A549 (cell line): ENCODE measurements around the gene CHST11.

Experiments used
- CHD2 ChIP-seq: fragments of 150-350 bp; IDR thresholded peaks from 2 replicates; pipeline ENCODE4 v1.6.1; 2014; ENCODE audit warnings: low read length; ENCODE audit not compliant: partially characterized antibody
- GATA3 ChIP-seq: IDR thresholded peaks from 2 replicates; pipeline ENCODE4 v1.6.1; 2012; ENCODE audit warnings: borderline replicate concordance
- HOXA7 ChIP-seq: fragments of 250-450 bp; sonication (Bioruptor Pico); IDR thresholded peaks from 2 replicates; pipeline ENCODE4 v1.5.0; 2020; ENCODE audit warnings: mild to moderate bottlenecking, moderate library complexity
- JUNB ChIP-seq: fragments of >200 bp; sonication (Bioruptor Twin); formaldehyde crosslinking; IDR thresholded peaks from 2 replicates; pipeline ENCODE4 v1.6.1; 2016
- KDM1A ChIP-seq: fragments of 200-600 bp; sonication (generic); IDR thresholded peaks from 2 replicates; pipeline ENCODE4 v1.6.1; 2016; ENCODE audit warnings: low read depth, mild to moderate bottlenecking
- POLR2A ChIP-seq: IDR thresholded peaks from 2 replicates; pipeline ENCODE4 v1.6.1; 2012; ENCODE audit warnings: mild to moderate bottlenecking, low read length
- RAD21 ChIP-seq, 2 experiments: fragments of >200 bp in 1 of 2; sonication (Bioruptor Twin) in 1 of 2; formaldehyde crosslinking in 1 of 2; IDR thresholded peaks in 1 of 2; conservative IDR thresholded peaks in 1 of 2; 2 replicates in 1 of 2; 3 replicates in 1 of 2; pipeline ENCODE4 v1.6.1; 2012 to 2018; ENCODE audit warnings: inconsistent platforms in 1 of 2
- RCOR1 ChIP-seq: fragments of 150-350 bp; IDR thresholded peaks from 2 replicates; pipeline ENCODE4 v1.6.1; 2014; ENCODE audit warnings: antibody characterized with exemption, low read length, low read depth
- SMC3 ChIP-seq: fragments of >200 bp; sonication (Bioruptor Twin); formaldehyde crosslinking; IDR thresholded peaks from 3 replicates; pipeline ENCODE4 v1.6.1; 2018; ENCODE audit warnings: inconsistent platforms
- TF ChIP-seq, protein P1 (sequence below): fragments of >200 bp; sonication (Bioruptor Twin); formaldehyde crosslinking; IDR thresholded peaks from 3 replicates; pipeline ENCODE4 v1.5.1; 2016
- TF ChIP-seq, protein P2 (sequence below): IDR thresholded peaks from 2 replicates; pipeline ENCODE4 v1.6.1; 2012
- TF ChIP-seq, protein P3 (sequence below): fragments of 200-600 bp; sonication (generic); IDR thresholded peaks from 2 replicates; pipeline ENCODE4 v1.6.1; 2016; ENCODE audit warnings: antibody characterized with exemption, mild to moderate bottlenecking, moderate library complexity

DNA sequence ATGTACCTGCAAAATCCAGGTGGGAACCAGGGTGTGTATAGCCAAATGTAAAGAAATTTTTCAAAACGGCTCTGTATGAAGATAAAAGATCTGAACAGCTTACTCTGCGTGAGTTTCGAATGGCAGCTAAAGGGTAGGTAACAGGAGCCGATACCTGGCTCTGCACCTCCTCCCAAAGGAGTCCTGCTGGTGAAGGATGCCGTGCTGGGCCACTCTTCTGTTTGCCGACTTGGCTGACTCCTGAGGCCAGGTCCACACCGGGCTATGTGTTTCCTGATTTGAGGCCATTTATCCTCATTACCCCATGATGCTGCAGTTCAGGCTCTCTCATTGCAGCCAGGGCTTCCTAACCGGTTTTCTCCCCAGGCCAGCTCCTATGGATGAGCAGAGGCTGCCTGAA, 256.7 kb downstream of the CHST11 start:
- TF ChIP-seq POLR2A, result no peak
- TF ChIP-seq, protein P1, sequence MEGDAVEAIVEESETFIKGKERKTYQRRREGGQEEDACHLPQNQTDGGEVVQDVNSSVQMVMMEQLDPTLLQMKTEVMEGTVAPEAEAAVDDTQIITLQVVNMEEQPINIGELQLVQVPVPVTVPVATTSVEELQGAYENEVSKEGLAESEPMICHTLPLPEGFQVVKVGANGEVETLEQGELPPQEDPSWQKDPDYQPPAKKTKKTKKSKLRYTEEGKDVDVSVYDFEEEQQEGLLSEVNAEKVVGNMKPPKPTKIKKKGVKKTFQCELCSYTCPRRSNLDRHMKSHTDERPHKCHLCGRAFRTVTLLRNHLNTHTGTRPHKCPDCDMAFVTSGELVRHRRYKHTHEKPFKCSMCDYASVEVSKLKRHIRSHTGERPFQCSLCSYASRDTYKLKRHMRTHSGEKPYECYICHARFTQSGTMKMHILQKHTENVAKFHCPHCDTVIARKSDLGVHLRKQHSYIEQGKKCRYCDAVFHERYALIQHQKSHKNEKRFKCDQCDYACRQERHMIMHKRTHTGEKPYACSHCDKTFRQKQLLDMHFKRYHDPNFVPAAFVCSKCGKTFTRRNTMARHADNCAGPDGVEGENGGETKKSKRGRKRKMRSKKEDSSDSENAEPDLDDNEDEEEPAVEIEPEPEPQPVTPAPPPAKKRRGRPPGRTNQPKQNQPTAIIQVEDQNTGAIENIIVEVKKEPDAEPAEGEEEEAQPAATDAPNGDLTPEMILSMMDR, result no peak
- TF ChIP-seq, protein P2, sequence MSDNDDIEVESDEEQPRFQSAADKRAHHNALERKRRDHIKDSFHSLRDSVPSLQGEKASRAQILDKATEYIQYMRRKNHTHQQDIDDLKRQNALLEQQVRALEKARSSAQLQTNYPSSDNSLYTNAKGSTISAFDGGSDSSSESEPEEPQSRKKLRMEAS, result no peak
- no peak for TF ChIP-seq JUNB
- TF ChIP-seq, protein P3, sequence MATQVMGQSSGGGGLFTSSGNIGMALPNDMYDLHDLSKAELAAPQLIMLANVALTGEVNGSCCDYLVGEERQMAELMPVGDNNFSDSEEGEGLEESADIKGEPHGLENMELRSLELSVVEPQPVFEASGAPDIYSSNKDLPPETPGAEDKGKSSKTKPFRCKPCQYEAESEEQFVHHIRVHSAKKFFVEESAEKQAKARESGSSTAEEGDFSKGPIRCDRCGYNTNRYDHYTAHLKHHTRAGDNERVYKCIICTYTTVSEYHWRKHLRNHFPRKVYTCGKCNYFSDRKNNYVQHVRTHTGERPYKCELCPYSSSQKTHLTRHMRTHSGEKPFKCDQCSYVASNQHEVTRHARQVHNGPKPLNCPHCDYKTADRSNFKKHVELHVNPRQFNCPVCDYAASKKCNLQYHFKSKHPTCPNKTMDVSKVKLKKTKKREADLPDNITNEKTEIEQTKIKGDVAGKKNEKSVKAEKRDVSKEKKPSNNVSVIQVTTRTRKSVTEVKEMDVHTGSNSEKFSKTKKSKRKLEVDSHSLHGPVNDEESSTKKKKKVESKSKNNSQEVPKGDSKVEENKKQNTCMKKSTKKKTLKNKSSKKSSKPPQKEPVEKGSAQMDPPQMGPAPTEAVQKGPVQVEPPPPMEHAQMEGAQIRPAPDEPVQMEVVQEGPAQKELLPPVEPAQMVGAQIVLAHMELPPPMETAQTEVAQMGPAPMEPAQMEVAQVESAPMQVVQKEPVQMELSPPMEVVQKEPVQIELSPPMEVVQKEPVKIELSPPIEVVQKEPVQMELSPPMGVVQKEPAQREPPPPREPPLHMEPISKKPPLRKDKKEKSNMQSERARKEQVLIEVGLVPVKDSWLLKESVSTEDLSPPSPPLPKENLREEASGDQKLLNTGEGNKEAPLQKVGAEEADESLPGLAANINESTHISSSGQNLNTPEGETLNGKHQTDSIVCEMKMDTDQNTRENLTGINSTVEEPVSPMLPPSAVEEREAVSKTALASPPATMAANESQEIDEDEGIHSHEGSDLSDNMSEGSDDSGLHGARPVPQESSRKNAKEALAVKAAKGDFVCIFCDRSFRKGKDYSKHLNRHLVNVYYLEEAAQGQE, result no peak
- TF ChIP-seq RAD21 (conservative IDR thresholded peaks at IDR 0.05 in 1 of 2, IDR thresholded peaks at IDR 0.05 in 1 of 2), result no peak
- no peak for TF ChIP-seq SMC3
- no peak for TF ChIP-seq RCOR1
- TF ChIP-seq GATA3, result no peak
- no peak for TF ChIP-seq KDM1A
- no peak for TF ChIP-seq HOXA7 (CRISPR knock-in tag)
- TF ChIP-seq CHD2, result no peak
